Measurements from ENCODE around the gene TMEM94. TPM values are rescaled to one million over a fixed set of nuclear protein-coding genes. Genes with fewer than 3 reads are reported as not detected.

Gene TMEM94
- total and polyA plus RNA-seq, 9 of the 15 experiments (the other 6 are each of a cell fraction or from before 2014, with no cell fraction given), result 0.35 to 48.1 (median 14.4) TPM

DNA sequence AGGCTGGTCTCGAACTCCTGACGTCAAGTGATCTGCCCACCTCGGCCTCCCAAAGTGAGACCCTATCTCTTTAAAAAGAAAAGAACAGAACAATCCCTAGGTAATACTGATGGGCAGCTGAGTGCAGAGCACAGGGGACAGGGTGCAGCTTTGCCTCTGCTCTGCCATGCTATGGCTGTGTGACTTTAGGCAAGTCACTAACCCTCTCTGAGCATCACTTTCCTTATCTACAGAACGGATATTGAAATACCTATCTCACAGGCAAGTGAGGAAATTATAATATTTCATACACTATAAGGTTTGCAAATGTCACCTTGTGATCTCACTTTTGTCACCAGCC lies 54.8 kb downstream of the TMEM94 start (continued):
- no peak for TF ChIP-seq HNRNPK (IDR thresholded peaks at IDR 0.05; ENCODE audit: low read depth, low read length, poor library complexity, severe bottlenecking)
- TF ChIP-seq ARID4B (CRISPR knock-in tag; IDR thresholded peaks at IDR 0.05), result no peak
- TF ChIP-seq ATF2 (CRISPR knock-in tag; IDR thresholded peaks at IDR 0.05), result no peak
- TF ChIP-seq BCOR (IDR thresholded peaks at IDR 0.05), result peak; percentile 96
- no peak for TF ChIP-seq ATF3 (IDR thresholded peaks at IDR 0.05)
- no peak for TF ChIP-seq ATF3 (CRISPR knock-in tag; conservative IDR thresholded peaks at IDR 0.05)
- no peak for TF ChIP-seq TAL1 (IDR thresholded peaks at IDR 0.05)
- no peak for TF ChIP-seq FOXA1 (IDR thresholded peaks at IDR 0.05; ENCODE audit: borderline replicate concordance)
- TF ChIP-seq ZNF717 (CRISPR knock-in tag; IDR thresholded peaks at IDR 0.05), result no peak
- no peak for TF ChIP-seq ZNF445 (CRISPR knock-in tag; IDR thresholded peaks at IDR 0.05; ENCODE audit: low read depth)
- TF ChIP-seq ZNF76 (CRISPR knock-in tag; IDR thresholded peaks at IDR 0.05; ENCODE audit: borderline replicate concordance), result no peak
- TF ChIP-seq NR2C2 (CRISPR knock-in tag; IDR thresholded peaks at IDR 0.05), result no peak
- TF ChIP-seq NR2C2 (tag; IDR thresholded peaks at IDR 0.05), result no peak
- no peak for TF ChIP-seq TSC22D4 (tag; IDR thresholded peaks at IDR 0.05)
- TF ChIP-seq ZKSCAN3 (CRISPR knock-in tag; IDR thresholded peaks at IDR 0.05), result no peak
